Uterus (tissue), 2 donors: ENCODE results near the gene MMUT.

Source experiments
- CTCF ChIP-seq, 4 experiments: fragments of 200-600 bp in 2 of 4; fragments of 450-650 bp in 2 of 4; sonication (generic) in 2 of 4; IDR thresholded peaks; one replicate each; pipeline ENCODE4 v1.5.1; 2016 to 2019; ENCODE audit warnings: antibody characterized with exemption in 4 of 4, mild to moderate bottlenecking in 2 of 4, moderate library complexity in 1 of 4
- POLR2A ChIP-seq, 2 donors: fragments of 450-650 bp; IDR thresholded peaks; one replicate each; pipeline ENCODE4 v1.6.1; 2016; ENCODE audit warnings: antibody characterized with exemption in 2 of 2, mild to moderate bottlenecking in 1 of 2, moderate library complexity in 1 of 2

- TF ChIP-seq CTCF (IDR thresholded peaks at IDR 0.05) (no peak), POLR2A (IDR thresholded peaks at IDR 0.05) (no peak)
Measured at GRCh38 chr6:49423817-49424216, 39.2 kb downstream of the MMUT start.
